ENCODE results near the gene CCDC6. TPM values are rescaled to one million over a fixed set of nuclear protein-coding genes. Genes with fewer than 3 reads are reported as not detected.

Gene CCDC6
- total RNA-seq, 3 donors from 2014 or later (not counting 1 experiment from before 2014, with no cell fraction given), result 19.7 to 23.4 (median 20.8) TPM

- H3K4me1 Mint-ChIP-seq, result peaks cover 70 to 73% of the 10 kb centered on the region in 2 donors
- TF ChIP-seq CTCF (IDR thresholded peaks at IDR 0.05), result no peak
- Histone ChIP-seq H3K4me3 (ENCODE audit: low read length) (no peak overlapping the region), H3K4me1 (ENCODE audit: control insufficient read depth, insufficient read depth, low read length) (peaks cover 26% of the 10 kb centered on the region), H3K27ac (ENCODE audit: low read length) (no peak overlapping the region), H3K9me3 (ENCODE audit: control insufficient read depth, insufficient read depth, low read length) (no peaks in the 10 kb centered on the region), H3K27me3 (ENCODE audit: control insufficient read depth, insufficient read depth, low read length) (no peaks in the 10 kb centered on the region), H3K36me3 (ENCODE audit: control insufficient read depth, insufficient read depth, low read length) (no peaks in the 10 kb centered on the region)
- ATAC-seq, result no peak
- H3K9me3 Mint-ChIP-seq, result no peaks in the 10 kb centered on the region
- no peaks in the 10 kb centered on the region for H3K27me3 Mint-ChIP-seq (ENCODE audit: low read depth in 2 of 2)
- WGBS (ENCODE audit: insufficient coverage), result 46% methylated on average over 3 of the region's 6 CpGs
- no peak for DNase-seq
- no peaks in the 10 kb centered on the region for H3K36me3 Mint-ChIP-seq
- intact Hi-C loops (cut with micrococcal nuclease), result no loop called here
- peak overlapping the region; percentile 98 for H3K4me3 Mint-ChIP-seq
- H3K27ac Mint-ChIP-seq, result peak overlapping the region; percentile 86 to 91
Measured at GRCh38 chr10:59903871-59904270, 2.5 kb downstream of the CCDC6 start.

- 95% methylated on average over 4 of the region's 4 CpGs for WGBS (ENCODE audit: insufficient coverage)
- ATAC-seq, result no peak
- Histone ChIP-seq H3K36me3 (ENCODE audit: control insufficient read depth, insufficient read depth, low read length) (no peaks in the 10 kb centered on the region), H3K4me3 (ENCODE audit: low read length) (no peak overlapping the region), H3K27ac (ENCODE audit: low read length) (no peak overlapping the region), H3K4me1 (ENCODE audit: control insufficient read depth, insufficient read depth, low read length) (peaks cover 21% of the 10 kb centered on the region), H3K27me3 (ENCODE audit: control insufficient read depth, insufficient read depth, low read length) (no peaks in the 10 kb centered on the region), H3K9me3 (ENCODE audit: control insufficient read depth, insufficient read depth, low read length) (no peaks in the 10 kb centered on the region)
- no peaks in the 10 kb centered on the region for H3K36me3 Mint-ChIP-seq
- no peak overlapping the region for H3K27ac Mint-ChIP-seq
- peaks cover 65 to 67% of the 10 kb centered on the region in 2 donors for H3K4me1 Mint-ChIP-seq
- no peaks in the 10 kb centered on the region for H3K27me3 Mint-ChIP-seq (ENCODE audit: low read depth in 2 of 2)
- no peak for DNase-seq
- intact Hi-C loops (cut with micrococcal nuclease), result no loop called here
- TF ChIP-seq CTCF (IDR thresholded peaks at IDR 0.05), result no peak
- H3K9me3 Mint-ChIP-seq, result no peaks in the 10 kb centered on the region
- H3K4me3 Mint-ChIP-seq, result no peak overlapping the region
Measured at GRCh38 chr10:59902016-59902415, 4.3 kb downstream of the CCDC6 start.

- H3K4me1 ChIP-seq (ENCODE audit: control insufficient read depth, insufficient read depth, low read length), result peaks cover 21% of the 10 kb centered on the region
- no peaks in the 10 kb centered on the region for H3K36me3 ChIP-seq (ENCODE audit: control insufficient read depth, insufficient read depth, low read length)
- H3K4me1 Mint-ChIP-seq, result peaks cover 62 to 65% of the 10 kb centered on the region in 2 donors
- no peaks in the 10 kb centered on the region for H3K27me3 Mint-ChIP-seq (ENCODE audit: low read depth in 2 of 2)
- H3K36me3 Mint-ChIP-seq, result no peaks in the 10 kb centered on the region
- intact Hi-C loops (cut with micrococcal nuclease), result no loop called here
- 90% methylated on average over 1 of the region's 1 CpG for WGBS (ENCODE audit: insufficient coverage)
- DNase-seq (no peak), ATAC-seq (no peak)
- no peak overlapping the region for H3K4me3 Mint-ChIP-seq
- no peak overlapping the region for H3K27ac ChIP-seq (ENCODE audit: low read length)
- H3K9me3 ChIP-seq (ENCODE audit: control insufficient read depth, insufficient read depth, low read length), result no peaks in the 10 kb centered on the region
- TF ChIP-seq CTCF (IDR thresholded peaks at IDR 0.05), result no peak
- no peaks in the 10 kb centered on the region for H3K9me3 Mint-ChIP-seq
- no peak overlapping the region for H3K4me3 ChIP-seq (ENCODE audit: low read length)
- H3K27ac Mint-ChIP-seq, result no peak overlapping the region
- no peaks in the 10 kb centered on the region for H3K27me3 ChIP-seq (ENCODE audit: control insufficient read depth, insufficient read depth, low read length)
Measured at GRCh38 chr10:59901470-59901869, 4.9 kb downstream of the CCDC6 start.

- intact Hi-C loops (cut with micrococcal nuclease), result no loop called here
Measured at GRCh38 chr10:59900048-59900727, 6.2 kb downstream of the CCDC6 start.

More at GRCh38 chr10:59900048-59900727, 6.2 kb downstream of the CCDC6 start:
- no peak for DNase-seq
- Histone ChIP-seq H3K4me1 (ENCODE audit: control insufficient read depth, insufficient read depth, low read length) (peaks cover 14% of the 10 kb centered on the region), H3K27me3 (ENCODE audit: control insufficient read depth, insufficient read depth, low read length) (no peaks in the 10 kb centered on the region), H3K27ac (ENCODE audit: low read length) (no peak overlapping the region), H3K4me3 (ENCODE audit: low read length) (no peak overlapping the region), H3K9me3 (ENCODE audit: control insufficient read depth, insufficient read depth, low read length) (no peaks in the 10 kb centered on the region), H3K36me3 (ENCODE audit: control insufficient read depth, insufficient read depth, low read length) (no peaks in the 10 kb centered on the region)
- Mint-ChIP-seq H3K4me3 (no peak overlapping the region), H3K27me3 (ENCODE audit: low read depth in 2 of 2) (no peaks in the 10 kb centered on the region), H3K36me3 (no peaks in the 10 kb centered on the region), H3K4me1 (peaks cover 58 to 59% of the 10 kb centered on the region in 2 donors), H3K27ac (peak overlapping the region in 1 of 2 donors; percentile 17), H3K9me3 (no peaks in the 10 kb centered on the region)
- WGBS (ENCODE audit: insufficient coverage), result 56% methylated on average over 10 of the region's 10 CpGs
- ATAC-seq, result no peak
- TF ChIP-seq CTCF (IDR thresholded peaks at IDR 0.05), result no peak

Measured in natural killer cell (primary cell).